IMR-90 (cell line): ENCODE data around the gene AMPD2. TPM values are rescaled to one million over a fixed set of nuclear protein-coding genes. Genes with fewer than 3 reads are reported as not detected.

Experiments used
- ATAC-seq: fragments of 200-7000 bp; cut with Tn5 transposase; 2 replicates; pipeline ENCODE4 v1.9.1; 2020; ENCODE audit warnings: low read depth, mild to moderate bottlenecking, moderate library complexity
- BruUV-seq: library from RNA; stranded (reverse); fragments of 400-500 nt; replicated peaks from 2 replicates; lab custom pipeline; 2021; lab: Mats Ljungman, UMichigan
- CTCF ChIA-PET: fragments of 300-600 bp; formaldehyde crosslinking; extraction: SDS; loops from one replicate; lab custom pipeline; 2021; ENCODE audit warnings: antibody characterized with exemption; lab: Yijun Ruan, JAX
- POLR2A ChIA-PET: fragments of 300-600 bp; sonication (Branson Sonifier 250); formaldehyde crosslinking; loops from one replicate; lab custom pipeline; 2022; ENCODE audit warnings: antibody characterized with exemption; ENCODE audit not compliant: unreplicated experiment; lab: Charles Lee
- DNase-seq: peaks from one replicate; pipeline ENCODE4 v3.0.0; 2013
- H2AFZ ChIP-seq: replicated peaks from 2 replicates; pipeline ENCODE3; 2013; ENCODE audit warnings: low read length, mild to moderate bottlenecking; ENCODE audit not compliant: poor library complexity
- H2AK5ac ChIP-seq: 2 replicates; pipeline ENCODE4 v1.6.1; 2013; ENCODE audit warnings: low read depth, low read length, inconsistent platforms
- H2AK9ac ChIP-seq: replicated peaks from 2 replicates; pipeline ENCODE3; 2013; ENCODE audit warnings: mild to moderate bottlenecking, low read depth, low read length, moderate library complexity; ENCODE audit not compliant: poor library complexity
- H2BK120ac ChIP-seq: 2 replicates; pipeline ENCODE4 v1.6.1; 2013; ENCODE audit warnings: low read depth, low read length, inconsistent platforms
- H2BK15ac ChIP-seq: 3 replicates; pipeline ENCODE4 v1.6.1; 2013; ENCODE audit warnings: low read depth, low read length, inconsistent platforms
- H2BK20ac ChIP-seq: 2 replicates; pipeline ENCODE4 v1.6.1; 2013; ENCODE audit warnings: low read depth, mild to moderate bottlenecking, inconsistent platforms, low read length, moderate library complexity
- H2BK5ac ChIP-seq: 2 replicates; pipeline ENCODE4 v1.6.1; 2013; ENCODE audit warnings: mild to moderate bottlenecking, low read depth, low read length, inconsistent platforms; ENCODE audit not compliant: poor library complexity, severe bottlenecking
- H3K14ac ChIP-seq: replicated peaks from 2 replicates; pipeline ENCODE4 v1.6.1; 2013; ENCODE audit warnings: low read depth, low read length, inconsistent platforms
- H3K18ac ChIP-seq: 2 replicates; pipeline ENCODE4 v1.6.1; 2013; ENCODE audit warnings: low read depth, low read length, control low read depth
- H3K23ac ChIP-seq: 2 replicates; pipeline ENCODE4 v1.6.1; 2013; ENCODE audit warnings: low read depth, low read length, inconsistent platforms
- H3K27ac ChIP-seq: 2 replicates; pipeline ENCODE4 v1.5.1; 2013; ENCODE audit warnings: mild to moderate bottlenecking, control low read depth, low read length; ENCODE audit not compliant: insufficient read depth
- H3K27me3 ChIP-seq: 2 replicates; pipeline ENCODE4 v1.6.1; 2013; ENCODE audit warnings: low read length; ENCODE audit not compliant: control insufficient read depth, insufficient read depth
- H3K36me3 ChIP-seq: 2 replicates; pipeline ENCODE4 v1.6.1; 2013; ENCODE audit warnings: low read length, mixed read lengths; ENCODE audit not compliant: control insufficient read depth, insufficient read depth
- H3K4ac ChIP-seq: 2 replicates; pipeline ENCODE4 v1.6.1; 2013; ENCODE audit warnings: low read depth, low read length, inconsistent platforms
- H3K4me1 ChIP-seq: 2 replicates; pipeline ENCODE4 v1.6.1; 2013; ENCODE audit warnings: low read length, mixed read lengths; ENCODE audit not compliant: control insufficient read depth, insufficient read depth
- H3K4me2 ChIP-seq: 2 replicates; pipeline ENCODE4 v1.6.1; 2013; ENCODE audit warnings: low read depth, mild to moderate bottlenecking, control low read depth, low read length, moderate library complexity
- H3K4me3 ChIP-seq: 2 replicates; pipeline ENCODE4 v1.5.1; 2013; ENCODE audit warnings: low read depth, mild to moderate bottlenecking, control low read depth, low read length, moderate library complexity; ENCODE audit not compliant: insufficient read depth
- H3K56ac ChIP-seq: 2 replicates; pipeline ENCODE4 v1.6.1; 2013; ENCODE audit warnings: low read length, inconsistent platforms; ENCODE audit not compliant: insufficient read depth; ENCODE audit errors: extremely low read depth
- H3K79me1 ChIP-seq, 2 experiments: 2 replicates each; pipeline ENCODE4 v1.6.1; 2013; ENCODE audit warnings: low read length in 2 of 2, inconsistent platforms in 1 of 2, low read depth in 1 of 2
- H3K9ac ChIP-seq: 2 replicates; pipeline ENCODE4 v1.6.1; 2013; ENCODE audit warnings: low read depth, low read length, control low read depth
- H3K9me1 ChIP-seq: 2 replicates; pipeline ENCODE4 v1.6.1; 2013; ENCODE audit warnings: low read length, inconsistent platforms; ENCODE audit not compliant: insufficient read depth
- H3K9me3 ChIP-seq: 2 replicates; pipeline ENCODE4 v1.6.1; 2013; ENCODE audit warnings: low read length; ENCODE audit not compliant: control insufficient read depth, insufficient read depth
- H4K20me1 ChIP-seq: 2 replicates; pipeline ENCODE4 v1.6.1; 2013; ENCODE audit warnings: low read length, inconsistent platforms; ENCODE audit not compliant: insufficient read depth
- H4K5ac ChIP-seq: 2 replicates; pipeline ENCODE4 v1.6.1; 2013; ENCODE audit warnings: mild to moderate bottlenecking, low read depth, low read length, control low read depth
- H4K8ac ChIP-seq, 2 experiments: 2 replicates each; pipeline ENCODE4 v1.6.1; 2013; ENCODE audit warnings: low read depth in 2 of 2, low read length in 2 of 2, control low read depth in 1 of 2, inconsistent platforms in 1 of 2
- H4K91ac ChIP-seq: 2 replicates; pipeline ENCODE4 v1.6.1; 2013; ENCODE audit warnings: low read depth, low read length, inconsistent platforms; ENCODE audit not compliant: insufficient read depth
- CHD1 ChIP-seq: IDR thresholded peaks from 2 replicates; pipeline ENCODE4 v1.6.1; 2012; ENCODE audit warnings: low read depth, low read length, improper control_type of control experiment
- WGBS, 2 experiments: methylation state at CpG; one replicate each; pipeline versions ENCODE4 v1.1.5 to v1.1.7; 2013; ENCODE audit warnings: missing lambda C conversion rate in 2 of 2; ENCODE audit not compliant: insufficient read length in 1 of 2; ENCODE audit errors: extremely low coverage in 2 of 2; 5-methylcytosine and 5-hydroxymethylcytosine counted together
- dilution Hi-C: fragments of 300-500 bp; cut with HindIII; formaldehyde crosslinking; loops from one replicate; pipeline ENCODE4 v1.14.3; 2018; ENCODE audit warnings: low sequenced_read_pairs; ENCODE audit not compliant: unreplicated experiment
- in situ Hi-C: fragments of 300-500 bp; cut with MboI; formaldehyde crosslinking; loops from 3 replicates; pipeline ENCODE4 v1.14.3; 2019; ENCODE audit warnings: low sequenced_read_pairs, inconsistent platforms, mixed read lengths
- intact Hi-C: fragments of 100-400 bp; cut with micrococcal nuclease; formaldehyde crosslinking; loops from 2 replicates; pipeline ENCODE4 v1.10.0; 2022
- polyA plus RNA-seq, 3 experiments: library from polyadenylated mRNA; depleted of rRNA; stranded (reverse); fragments of >200 nt; gene quantifications; 2 replicates each; pipeline ENCODE4 v1.2.3, GENCODE V29; 2012; ENCODE audit warnings: low replicate concordance in 1 of 3
- total RNA-seq: library from RNA; depleted of rRNA; stranded (reverse); fragments of >200 nt; gene quantifications from 2 replicates; pipeline ENCODE4 v1.2.3, GENCODE V29; 2012

AMPD2 gene
- total and polyA plus RNA-seq, 2 of the 4 experiments (the other 2 are of a cell fraction) = 61.5 to 103 TPM

- Histone ChIP-seq H3K79me1 (peaks cover 23 to 86% of the 10 kb centered on the region in 2 experiments; a peak in 3 of 4 replicates), H2AK9ac (peak overlapping the region; percentile 86), H3K4ac (no peak overlapping the region), H2BK5ac (peak overlapping the region; percentile 1), H3K36me3 (peaks cover 16% of the 10 kb centered on the region), H3K56ac (no peak overlapping the region), H3K9me1 (peaks cover 29% of the 10 kb centered on the region), H2AFZ (no peak overlapping the region), H4K91ac (no peak overlapping the region), H3K14ac (no peak overlapping the region), H3K27me3 (no peaks in the 10 kb centered on the region), H3K23ac (no peak overlapping the region), H2BK120ac (no peak overlapping the region), H3K4me3 (peak overlapping the region; percentile 96), H3K9me3 (no peaks in the 10 kb centered on the region), H3K27ac (no peak overlapping the region), H3K4me1 (peaks cover 39% of the 10 kb centered on the region), H4K20me1 (peaks cover 57% of the 10 kb centered on the region), H3K4me2 (peak overlapping the region; percentile 99), H3K18ac (no peak overlapping the region), H2AK5ac (peak overlapping the region; percentile 51), H4K5ac (no peak overlapping the region), H2BK15ac (no peak overlapping the region), H2BK20ac (no peak overlapping the region), H3K9ac (no peak overlapping the region), H4K8ac (no peak overlapping the region)
- ATAC-seq (no peak), DNase-seq (no peak)
- intact Hi-C loops (loop anchor here (10.0 kb wide), 1 partner anchor 338 kb away; the partner anchor contains the start of gene PSRC1), in situ Hi-C loops (loop anchor here (5.0 kb wide), 1 partner anchor 75 kb away; the partner anchor contains the start of gene GNAI3), dilution Hi-C loops (no loop called here)
- WGBS, 2 experiments = 82% methylated on average over 5 of the region's 11 CpGs; no CpG with 5 or more reads in 1 of the 2 experiments
- ChIA-PET CTCF (no interaction called here), POLR2A (no interaction called here)
- no TSS peak for BruUV-seq
- TF ChIP-seq CHD1 = no peak
These were observed 2.7 kb downstream of the AMPD2 start for GRCh38 chr1:109622137-109622892.
